Uterus (tissue), 2 donors: Measurements from ENCODE around the gene TEX261.

Experiments used
- POLR2A ChIP-seq, 2 donors: fragments of 450-650 bp; IDR thresholded peaks; one replicate each; pipeline ENCODE4 v1.6.1; 2016; ENCODE audit warnings: antibody characterized with exemption in 2 of 2, mild to moderate bottlenecking in 1 of 2, moderate library complexity in 1 of 2
- TF ChIP-seq, protein P1 (sequence below), 4 experiments: fragments of 200-600 bp in 2 of 4; fragments of 450-650 bp in 2 of 4; sonication (generic) in 2 of 4; IDR thresholded peaks; one replicate each; pipeline ENCODE4 v1.5.1; 2016 to 2019; ENCODE audit warnings: antibody characterized with exemption in 4 of 4, mild to moderate bottlenecking in 2 of 4, moderate library complexity in 1 of 4

DNA sequence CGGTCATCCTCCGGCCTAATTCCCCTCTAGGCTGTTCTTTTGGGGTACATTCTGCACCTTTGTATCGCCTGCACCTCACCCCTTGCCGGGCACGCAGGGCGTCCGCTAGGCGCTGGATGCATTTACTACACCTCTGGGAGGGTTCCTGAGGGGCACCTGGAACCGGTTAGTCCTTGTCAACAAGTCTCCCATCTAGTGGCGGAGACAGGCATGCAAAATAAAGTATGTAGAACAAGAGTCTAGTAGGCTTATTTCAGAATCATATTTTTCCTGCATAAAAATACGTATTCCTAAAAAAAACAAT, 705 bp upstream of the TEX261 start:
- TF ChIP-seq, protein P1, sequence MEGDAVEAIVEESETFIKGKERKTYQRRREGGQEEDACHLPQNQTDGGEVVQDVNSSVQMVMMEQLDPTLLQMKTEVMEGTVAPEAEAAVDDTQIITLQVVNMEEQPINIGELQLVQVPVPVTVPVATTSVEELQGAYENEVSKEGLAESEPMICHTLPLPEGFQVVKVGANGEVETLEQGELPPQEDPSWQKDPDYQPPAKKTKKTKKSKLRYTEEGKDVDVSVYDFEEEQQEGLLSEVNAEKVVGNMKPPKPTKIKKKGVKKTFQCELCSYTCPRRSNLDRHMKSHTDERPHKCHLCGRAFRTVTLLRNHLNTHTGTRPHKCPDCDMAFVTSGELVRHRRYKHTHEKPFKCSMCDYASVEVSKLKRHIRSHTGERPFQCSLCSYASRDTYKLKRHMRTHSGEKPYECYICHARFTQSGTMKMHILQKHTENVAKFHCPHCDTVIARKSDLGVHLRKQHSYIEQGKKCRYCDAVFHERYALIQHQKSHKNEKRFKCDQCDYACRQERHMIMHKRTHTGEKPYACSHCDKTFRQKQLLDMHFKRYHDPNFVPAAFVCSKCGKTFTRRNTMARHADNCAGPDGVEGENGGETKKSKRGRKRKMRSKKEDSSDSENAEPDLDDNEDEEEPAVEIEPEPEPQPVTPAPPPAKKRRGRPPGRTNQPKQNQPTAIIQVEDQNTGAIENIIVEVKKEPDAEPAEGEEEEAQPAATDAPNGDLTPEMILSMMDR (IDR thresholded peaks at IDR 0.05): peak in 2 of 4 experiments; percentile 20 to 41
- TF ChIP-seq POLR2A (IDR thresholded peaks at IDR 0.05): no peak
